HG03135 (cell line): Measurements from ENCODE around the gene RGMA.

ENCODE experiments used
- ATAC-seq: cut with Tn5 transposase; IDR thresholded peaks from one replicate; pipeline ENCODE4 v1.9.1; 2021; ENCODE audit warnings: mild to moderate bottlenecking, moderate library complexity; ENCODE audit not compliant: unreplicated experiment

The RGMA gene, protein sequence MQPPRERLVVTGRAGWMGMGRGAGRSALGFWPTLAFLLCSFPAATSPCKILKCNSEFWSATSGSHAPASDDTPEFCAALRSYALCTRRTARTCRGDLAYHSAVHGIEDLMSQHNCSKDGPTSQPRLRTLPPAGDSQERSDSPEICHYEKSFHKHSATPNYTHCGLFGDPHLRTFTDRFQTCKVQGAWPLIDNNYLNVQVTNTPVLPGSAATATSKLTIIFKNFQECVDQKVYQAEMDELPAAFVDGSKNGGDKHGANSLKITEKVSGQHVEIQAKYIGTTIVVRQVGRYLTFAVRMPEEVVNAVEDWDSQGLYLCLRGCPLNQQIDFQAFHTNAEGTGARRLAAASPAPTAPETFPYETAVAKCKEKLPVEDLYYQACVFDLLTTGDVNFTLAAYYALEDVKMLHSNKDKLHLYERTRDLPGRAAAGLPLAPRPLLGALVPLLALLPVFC

DNA sequence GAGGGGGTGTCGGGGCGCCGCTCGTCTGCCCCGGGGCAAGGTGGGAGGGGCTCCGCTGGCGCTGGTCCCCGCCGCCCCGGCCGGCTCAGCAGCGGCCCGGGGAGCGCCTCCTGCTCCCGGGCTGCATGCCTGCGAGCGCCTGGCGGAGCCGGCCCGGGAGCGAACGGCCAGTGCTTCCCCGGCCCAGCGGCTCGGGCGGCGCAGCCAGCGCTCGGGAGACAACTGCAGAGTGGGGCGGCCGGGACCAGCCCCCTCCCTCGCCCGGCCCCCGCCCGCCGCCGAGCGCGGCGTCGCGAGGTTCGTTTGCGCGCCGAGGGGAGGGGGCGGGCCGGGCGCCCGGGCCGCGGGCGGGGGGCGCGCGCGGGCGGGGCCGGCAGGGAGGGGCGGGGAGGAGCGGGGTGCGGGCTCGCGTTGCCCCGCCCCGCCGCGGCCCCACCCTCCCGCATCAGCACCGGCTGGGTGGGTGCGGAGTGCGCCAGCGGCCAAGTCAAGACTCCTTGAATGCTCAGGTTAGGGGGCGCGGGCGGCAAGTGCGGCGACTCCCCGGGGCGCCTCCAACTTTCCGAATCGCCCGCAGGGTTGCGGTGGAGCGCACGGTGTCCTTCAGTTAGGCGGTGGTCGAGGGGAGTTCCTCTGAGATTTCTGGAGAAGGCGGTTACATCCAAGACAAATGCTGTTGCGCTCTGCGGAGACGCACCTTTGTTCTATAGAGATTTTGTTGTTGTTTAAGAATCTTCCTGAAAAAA lies at the start of gene RGMA:
RGMA (minus strand) TSS at position 231 of the 746 bp plus-strand sequence. CDS start 279 bp downstream, outside the sequence.
- ATAC-seq: no peak

DNA sequence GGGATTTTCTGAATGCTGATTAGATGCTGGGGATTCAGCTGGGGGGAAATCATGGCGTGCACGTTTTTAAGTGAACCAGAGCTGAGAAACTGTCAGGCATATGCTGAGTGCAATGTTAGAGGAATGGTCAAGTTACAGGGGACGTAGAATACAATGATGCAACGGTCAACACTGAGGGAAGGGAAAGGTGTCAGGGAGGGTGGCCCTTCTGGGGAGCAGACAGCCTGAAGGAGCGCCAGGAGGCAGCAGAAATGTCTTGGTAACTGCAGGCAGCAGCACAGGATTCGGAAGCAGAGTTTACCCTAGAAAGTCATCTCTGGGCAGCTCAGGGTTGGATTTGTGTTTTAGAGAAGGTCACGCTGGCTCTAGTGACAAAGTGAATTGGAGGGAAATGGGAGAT lies 47.6 kb upstream of the RGMA start:
- no peak for ATAC-seq

DNA sequence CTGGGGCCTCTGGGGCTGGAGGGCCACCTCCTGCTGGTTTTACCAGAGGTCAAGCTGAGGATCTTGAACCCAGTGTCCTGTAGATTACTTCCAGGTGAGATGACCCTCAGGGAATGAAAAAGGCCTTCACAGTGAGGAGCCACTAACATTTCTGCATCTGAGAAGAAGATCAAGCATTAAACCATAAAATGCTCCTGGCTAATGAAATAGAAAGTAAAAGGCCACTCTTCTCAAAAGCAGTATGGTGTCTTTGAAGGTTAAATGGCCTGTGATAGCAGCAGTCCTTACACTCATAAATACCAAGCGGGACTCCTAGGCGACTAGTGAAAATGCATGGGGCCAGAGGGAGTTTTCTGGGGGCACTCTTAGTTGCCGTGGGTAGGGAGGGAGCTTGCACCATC lies 47.0 kb upstream of the RGMA start:
- no peak for ATAC-seq

DNA sequence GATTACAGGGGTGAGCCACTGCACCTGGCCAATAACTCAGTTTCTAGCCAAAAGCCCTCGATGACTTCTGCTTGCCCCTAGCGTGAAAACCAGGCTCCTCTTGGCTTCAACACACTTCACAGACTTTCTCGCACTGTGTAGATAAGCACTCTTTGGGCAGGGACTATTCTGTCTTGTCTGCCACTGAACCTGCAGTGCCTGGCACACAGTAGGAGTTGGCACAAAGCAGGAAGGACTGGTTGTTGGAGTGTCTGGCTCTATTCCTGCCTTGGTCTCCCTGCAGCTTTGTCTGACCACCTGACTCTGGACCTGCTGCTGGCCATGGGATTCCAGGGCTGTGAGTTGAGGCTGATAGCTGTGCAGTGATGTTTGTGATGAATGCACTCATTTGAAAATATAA lies 46.4 kb upstream of the RGMA start:
- ATAC-seq: no peak

DNA sequence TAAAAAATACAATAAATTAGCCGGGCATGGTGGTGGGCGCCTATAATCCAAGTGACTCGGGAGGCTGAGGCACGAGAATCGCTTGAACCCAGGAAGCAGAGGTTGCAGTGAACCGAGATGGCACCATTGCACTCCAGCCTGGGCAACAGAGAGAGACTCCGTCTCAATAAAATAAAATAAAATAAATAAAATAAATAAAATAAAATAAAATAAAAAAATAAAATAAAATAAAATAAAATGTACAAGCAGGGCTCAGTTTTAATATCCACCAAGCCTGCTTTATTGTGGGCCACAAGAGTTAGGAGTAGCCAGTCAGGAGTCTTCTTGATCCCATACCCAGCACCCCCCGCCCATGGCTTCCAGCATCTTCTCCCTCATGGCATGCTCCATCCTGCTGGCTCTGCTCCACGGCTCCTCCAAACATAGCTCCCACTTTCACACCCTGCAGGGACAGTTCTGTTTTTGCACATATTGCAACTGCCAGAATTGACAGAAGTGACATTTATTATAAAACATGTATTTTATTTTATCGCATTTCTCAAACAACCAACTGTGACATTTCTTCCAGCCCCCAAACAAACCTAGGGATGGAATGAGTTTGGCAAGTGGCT lies 42.6 kb upstream of the RGMA start:
- ATAC-seq: no peak

DNA sequence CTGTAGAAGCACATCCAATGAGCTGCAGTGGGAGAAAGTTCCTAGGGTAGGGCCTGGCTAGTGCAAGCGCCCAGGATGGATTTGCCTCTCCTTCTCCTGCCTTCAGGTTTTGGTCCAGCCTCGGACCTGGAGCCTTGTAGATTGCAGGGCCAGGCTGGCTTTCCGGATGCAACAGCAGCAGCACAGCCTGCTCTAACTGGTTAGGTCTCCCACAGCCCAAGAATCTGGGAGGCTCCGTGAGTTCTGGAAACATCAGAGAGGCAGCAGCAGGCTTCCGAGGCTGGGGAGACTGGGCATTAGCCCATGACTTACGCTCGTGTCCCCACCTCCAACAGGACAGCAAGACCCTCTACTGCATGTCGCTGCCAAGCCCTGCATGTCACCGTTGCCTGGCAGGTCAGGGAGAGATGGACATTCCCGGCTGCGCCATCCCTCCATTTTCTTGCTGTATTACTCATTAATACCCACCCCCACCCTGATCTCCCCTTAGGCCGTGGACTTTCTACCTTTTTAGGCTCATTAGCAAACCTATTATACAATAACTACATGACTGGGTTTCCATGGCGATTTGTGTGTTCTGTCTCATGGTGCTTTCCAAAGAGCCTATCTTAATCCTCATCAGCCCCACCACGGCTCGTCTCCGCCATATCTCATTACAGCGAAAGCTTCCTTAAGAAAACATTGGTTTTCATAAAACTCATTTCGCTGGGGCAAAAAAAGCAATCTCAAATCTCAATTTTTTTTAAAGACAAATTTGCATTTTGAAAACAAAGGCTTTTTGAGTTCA lies 40.9 kb upstream of the RGMA start:
- no peak for ATAC-seq

DNA sequence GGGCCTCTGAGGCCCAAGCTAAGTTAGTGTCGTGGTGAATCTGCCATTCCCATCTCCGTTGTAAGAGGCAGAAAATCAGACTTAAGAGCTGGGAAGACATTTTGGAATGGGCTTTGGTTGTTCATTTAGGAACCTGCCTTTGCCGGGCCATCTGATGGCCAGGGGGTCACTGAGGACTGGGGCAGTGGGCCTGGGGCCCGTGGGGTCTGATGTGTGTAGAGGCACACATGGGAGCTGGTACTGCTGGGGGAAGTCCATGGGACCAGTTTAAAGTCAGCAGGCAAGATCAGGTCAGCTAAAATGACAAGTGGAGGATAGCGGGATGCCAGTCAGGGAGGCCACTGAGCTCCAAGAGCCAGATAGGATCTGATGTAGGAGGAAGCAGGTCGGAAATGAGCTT lies 38.3 kb upstream of the RGMA start:
- no peak for ATAC-seq

DNA sequence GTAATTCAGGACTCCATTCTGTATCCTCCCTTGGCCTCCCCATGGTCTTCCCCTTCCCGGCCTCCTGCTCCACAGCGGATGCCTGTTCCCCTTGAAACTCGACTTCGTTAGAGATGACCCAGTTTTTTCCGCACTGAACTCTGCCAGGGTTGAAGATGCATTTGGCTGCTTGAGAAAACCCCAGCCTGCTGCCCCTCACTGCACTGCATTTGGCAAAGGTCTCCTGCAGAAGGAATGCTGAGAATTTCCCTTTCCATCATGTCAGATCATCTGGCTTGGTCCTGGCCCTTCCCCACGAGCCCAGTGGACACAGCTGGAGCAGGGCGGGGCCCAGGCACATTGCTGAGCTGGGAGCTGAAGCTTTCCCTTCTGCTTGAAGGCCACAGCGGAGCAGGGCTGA lies 37.6 kb upstream of the RGMA start:
- no peak for ATAC-seq

DNA sequence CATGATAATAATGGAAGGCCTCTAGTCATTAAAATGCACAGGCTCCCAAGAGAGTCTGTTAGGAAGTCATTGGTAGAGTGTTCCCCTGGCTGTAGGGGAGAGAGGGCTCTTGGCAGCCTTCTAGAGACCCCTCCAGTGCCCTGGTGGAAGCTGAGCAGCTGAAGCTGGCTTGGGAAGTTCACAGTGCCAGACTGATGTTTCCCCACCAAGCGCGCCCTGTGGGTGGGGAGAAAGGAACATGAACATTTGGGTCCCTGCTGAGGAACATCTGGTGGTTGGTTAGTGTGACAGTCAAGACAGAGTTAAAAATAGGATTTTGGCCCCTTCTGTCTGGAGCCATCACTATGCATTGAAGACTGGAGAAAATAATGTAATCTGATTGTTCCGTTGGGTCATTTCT lies 37.1 kb upstream of the RGMA start:
- no peak for ATAC-seq

DNA sequence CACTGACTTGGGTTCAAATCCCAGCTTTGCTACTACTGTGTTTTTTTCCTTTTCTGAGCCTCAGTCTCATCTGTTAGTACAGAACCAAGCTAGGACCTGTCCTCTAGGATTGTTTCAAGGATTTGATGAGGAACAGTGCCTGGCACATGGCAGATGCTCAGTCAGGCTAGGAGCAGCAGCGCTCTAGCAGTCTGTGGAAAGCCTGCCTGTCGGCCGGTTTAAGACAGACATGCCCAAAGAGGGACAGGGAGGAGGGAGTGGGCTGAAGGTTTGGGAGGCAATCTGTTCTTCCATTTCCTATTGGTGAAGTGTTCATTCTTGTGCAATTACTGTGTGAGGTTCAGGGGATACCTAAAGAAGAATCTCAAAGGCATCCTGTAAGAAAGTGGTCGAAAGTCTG lies 35.1 kb upstream of the RGMA start:
- no peak for ATAC-seq

DNA sequence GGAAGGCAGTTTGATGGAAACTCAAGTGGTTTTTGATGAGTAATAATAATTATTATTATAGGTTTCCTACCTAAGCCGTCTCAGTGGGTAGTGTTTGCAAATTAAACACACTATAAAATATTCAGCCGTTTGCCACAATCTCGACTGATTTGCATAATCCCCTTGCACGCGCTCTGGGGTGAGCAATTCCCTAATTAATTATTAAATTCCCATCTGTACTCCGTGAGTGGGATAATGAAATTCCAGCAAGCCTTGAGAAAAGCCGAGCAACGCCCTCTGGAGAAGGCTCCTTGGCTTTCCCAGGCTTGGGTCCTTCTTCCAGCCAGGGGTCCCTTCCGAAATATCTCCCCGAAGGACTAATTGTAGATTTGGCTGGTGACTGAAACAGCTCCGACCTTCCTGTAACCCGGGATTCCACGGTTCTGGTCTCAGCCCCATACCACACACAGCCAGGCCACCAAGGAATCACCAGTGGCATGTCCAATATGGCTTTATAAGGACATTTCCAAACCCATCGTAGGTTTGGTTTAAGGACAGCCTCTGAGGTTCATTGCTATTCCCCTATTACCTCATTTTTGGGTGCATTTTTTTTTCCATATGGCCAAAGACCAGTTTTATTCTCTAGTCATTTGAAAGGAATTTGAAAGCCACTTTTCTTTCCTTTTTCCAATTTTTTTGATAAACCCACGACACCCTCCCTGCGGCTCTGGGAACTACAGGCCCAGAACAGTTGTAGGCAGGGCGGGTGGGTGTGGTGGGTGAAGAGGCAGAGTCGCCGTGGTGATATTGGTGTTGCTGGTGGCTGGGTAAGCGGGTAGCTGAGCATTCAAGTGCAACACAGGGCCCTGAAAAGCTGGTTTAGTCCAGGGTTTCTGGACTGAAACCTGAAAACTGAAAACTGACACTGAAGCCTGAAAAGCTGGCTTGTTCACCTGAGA lies 33.2 kb upstream of the RGMA start:
- no peak for ATAC-seq

DNA sequence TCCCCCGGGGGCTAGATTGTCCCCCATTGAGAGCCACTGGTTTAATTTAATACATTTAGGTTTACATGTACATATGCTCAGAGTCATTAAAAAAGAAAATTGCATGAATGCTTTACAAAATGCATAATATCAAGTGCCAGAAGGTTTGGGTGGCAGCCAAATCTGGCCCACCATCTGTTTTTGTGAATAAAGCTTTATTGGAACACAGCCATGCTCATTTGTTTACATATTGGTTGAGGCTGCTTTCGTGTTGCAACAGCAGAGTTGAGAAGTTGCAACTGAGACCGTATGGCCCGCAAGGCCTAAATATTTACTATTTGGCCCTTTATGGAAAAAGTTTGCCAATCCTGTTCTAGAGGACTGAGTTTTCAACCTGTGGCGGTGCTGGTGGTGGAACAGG lies 32.1 kb upstream of the RGMA start:
- ATAC-seq: no peak

DNA sequence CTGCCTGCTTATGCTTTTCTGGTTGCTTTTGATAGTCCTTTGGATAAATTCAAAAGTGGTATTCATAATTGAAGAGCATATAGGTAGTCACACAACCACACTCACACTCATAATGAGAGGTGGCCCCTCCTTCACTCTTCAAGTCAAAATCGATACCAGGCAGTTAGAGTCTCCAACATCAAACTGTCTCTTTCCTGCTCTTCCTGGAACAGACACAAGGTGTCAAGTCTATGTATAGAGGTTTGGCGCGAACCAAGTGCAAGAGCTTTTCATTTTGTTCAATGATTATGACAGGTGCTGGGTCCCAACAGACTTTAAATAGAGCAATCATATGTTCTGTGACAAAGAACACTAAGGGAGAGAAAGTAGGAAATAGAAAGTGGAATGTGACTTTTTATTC lies 29.9 kb upstream of the RGMA start:
- no peak for ATAC-seq

DNA sequence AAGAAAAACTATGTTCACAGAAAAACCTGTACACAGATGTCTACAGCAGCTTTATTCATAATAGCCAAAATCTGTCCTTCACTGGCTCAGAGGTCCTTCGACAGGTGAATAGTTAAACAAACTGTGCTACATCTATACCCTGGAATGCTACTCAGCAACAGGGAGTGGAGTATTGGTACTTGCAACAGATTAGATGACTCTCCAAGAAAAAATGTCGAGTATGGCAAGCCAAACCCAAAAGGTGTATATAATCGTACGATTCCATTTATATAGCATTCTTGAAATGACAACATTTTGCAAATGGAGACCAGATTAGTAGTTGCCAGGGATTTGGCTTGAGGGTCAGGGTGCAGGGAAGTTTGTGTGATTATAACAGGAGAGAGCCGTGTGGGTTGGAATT lies 22.4 kb upstream of the RGMA start:
- ATAC-seq: no peak

DNA sequence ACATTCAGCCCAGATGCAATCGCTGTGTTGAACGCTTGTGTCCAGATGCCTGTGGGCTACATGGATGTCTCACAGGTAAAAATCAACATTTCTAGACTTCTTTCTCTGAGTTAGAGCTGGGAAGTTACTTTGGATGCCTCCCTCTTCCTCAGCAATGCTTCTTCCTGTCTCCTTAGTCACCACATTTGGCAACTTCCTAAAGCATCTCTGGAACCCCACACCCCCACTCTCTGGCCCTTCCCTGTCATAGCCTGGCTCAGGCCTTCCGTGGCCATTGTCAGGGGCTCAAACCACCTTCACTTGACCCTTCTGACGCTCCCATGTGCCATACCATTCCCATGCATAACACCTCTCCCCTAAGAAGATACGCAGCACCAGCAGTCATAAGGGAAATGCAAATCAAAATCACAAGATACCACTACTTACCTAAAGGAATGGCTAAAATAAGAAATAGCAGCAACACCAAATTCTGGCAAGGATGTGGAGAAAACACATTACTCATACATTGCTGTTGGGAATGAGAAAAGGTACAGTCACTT lies 21.6 kb upstream of the RGMA start:
- ATAC-seq: no peak

DNA sequence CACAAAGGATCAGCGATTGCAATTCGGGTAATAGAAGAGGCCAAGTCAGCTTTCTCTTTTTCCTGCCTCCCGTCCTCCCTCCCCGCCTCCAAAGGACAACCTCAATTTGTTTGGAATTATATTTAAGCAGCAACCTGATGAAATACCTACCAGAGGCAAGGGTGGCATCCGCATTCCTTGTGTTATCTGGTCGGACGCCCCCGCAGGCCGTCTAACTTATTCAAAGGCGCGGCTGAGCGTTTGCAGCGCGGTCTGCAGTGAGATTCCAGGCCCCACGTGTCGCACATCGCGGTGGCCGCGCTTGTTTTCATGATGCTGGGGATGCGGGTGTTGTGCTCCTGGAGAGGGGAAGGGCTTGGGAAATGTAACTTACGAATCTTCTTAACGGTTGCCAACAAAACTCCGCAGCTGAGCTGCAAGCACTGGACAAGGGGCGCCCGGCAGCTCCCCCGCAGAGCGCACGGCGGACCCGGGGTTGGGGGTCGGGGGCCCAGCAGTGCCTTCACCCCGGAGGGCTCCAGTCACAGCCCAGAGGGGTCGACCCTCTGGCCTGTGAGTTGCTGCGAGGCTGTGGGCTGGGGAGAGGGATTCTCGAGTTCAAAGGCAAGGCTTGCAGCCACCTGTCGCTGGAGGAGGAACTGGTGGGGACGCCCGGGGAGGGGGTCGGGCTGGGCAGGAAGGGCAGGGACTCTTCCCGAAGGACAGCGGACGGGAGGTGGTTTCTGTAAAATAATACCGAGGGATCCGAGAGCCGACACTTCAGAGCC lies 20.5 kb upstream of the RGMA start:
- no peak for ATAC-seq

DNA sequence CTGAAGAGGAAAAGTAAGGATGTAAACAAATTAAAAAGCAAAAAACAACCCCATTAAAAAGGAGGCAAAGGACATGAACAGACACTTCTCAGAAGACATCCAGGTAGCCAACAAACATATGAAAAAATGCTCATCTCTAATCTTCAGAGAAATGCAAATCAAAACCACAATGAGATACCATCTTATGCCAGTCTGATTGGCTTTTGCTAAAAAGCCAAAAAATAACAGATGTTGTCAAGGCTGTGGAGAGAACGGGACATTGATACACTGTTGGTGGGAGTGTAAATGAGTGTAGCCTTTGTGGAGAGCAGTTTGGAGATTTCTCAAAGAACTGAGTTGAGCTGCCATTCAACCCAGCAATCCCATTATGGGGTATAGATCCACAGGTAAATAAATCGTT lies 18.6 kb upstream of the RGMA start:
- no peak for ATAC-seq

DNA sequence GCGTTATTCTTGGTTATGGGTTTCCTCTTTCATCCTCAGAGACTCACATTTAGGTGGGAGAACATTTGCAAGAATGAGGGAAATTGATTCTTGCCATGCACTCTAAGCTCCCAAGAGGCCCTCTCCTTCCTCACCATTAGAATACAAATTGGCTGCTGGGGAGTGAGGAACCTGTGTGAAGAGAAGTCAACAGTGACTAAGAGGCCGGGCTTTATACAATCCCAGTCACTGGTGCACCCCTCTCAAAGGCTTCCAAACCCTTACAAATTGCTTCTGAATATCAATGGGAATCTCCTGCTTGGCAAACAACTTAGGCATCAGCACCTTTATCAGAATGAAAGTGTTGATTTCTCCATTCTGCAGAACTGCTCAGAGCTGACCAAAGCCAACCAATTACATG lies 16.5 kb upstream of the RGMA start:
- no peak for ATAC-seq

DNA sequence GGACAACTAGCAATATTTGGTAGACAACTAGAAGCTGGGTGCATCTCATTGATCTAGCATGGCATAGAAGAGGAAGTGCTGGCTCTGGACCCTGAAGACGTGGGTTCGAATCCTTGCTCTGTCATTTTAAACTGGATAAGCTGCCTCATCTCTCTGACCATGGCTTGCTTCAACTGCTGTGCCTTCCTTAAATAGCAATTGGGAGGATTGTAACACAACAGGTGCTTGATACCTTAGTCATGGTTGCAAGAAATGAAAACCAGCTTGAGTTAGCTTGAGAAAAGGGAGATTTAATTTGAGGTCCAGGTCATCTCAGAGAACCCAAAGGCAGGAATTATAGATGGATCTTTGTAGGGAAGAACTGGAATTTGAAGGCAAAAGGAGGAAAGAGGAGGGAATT lies 14.8 kb upstream of the RGMA start:
- ATAC-seq: no peak
